Right ventricle myocardium superior (tissue), 1 donor: Measurements from ENCODE around the gene RNH1. TPM values are rescaled to one million over a fixed set of nuclear protein-coding genes. Genes with fewer than 3 reads are reported as not detected.

Experiments
- ATAC-seq: fragments of 200-7000 bp; cut with Tn5 transposase; one replicate; pipeline ENCODE4 v1.9.1; 2020; ENCODE audit warnings: mild to moderate bottlenecking; ENCODE audit not compliant: poor library complexity
- DNase-seq: peaks from one replicate; pipeline ENCODE4 v3.0.0-alpha.2; 2020
- intact Hi-C: fragments of 100-400 bp; cut with DNase I; formaldehyde crosslinking; loops from one replicate; pipeline ENCODE4 v1.11.2; 2022
- total RNA-seq: library from RNA; stranded (reverse); fragmentation: NEBNext Ultra II Directional; extraction: Animal tissue kit (Norgen Biotek cat#: 25700); gene quantifications from one replicate; pipeline ENCODE4 v1.2.1, GENCODE V29; 2021
- donor health status: DM: no; HTN: yes; CAD: no; lungs with severe emphysema.

Gene RNH1
- total RNA-seq, 1 donor from 2014 or later: 171 TPM

DNA sequence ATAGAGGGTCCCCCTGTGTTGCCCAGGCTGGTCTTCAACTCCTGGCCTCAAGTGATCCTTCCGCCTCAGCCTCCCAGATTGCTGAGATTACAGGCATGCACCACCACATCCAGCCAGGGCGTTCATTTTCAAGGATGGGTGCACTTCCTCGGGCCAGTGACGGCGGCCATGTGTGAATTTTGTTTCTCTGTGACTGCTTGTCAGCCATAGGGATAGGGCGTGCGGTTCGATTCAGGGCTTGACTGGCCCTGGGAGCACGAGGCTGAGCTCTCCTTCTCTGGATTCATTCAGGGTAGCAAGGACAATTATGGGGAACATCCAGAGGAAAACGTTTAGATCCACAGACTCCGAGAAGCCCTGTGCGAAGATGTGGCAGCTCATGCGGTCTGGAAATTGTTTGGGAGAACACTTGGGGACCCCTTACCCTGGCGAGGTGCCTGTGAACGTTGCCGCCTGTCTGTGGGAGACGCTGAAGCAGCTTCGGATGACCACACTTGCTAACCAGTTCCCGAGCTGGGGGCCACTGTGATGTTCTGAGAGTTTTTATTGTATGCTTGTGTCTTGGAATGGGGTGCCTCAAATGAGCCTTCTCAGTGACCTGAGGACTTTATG, 54.0 kb downstream of the RNH1 start:
- ATAC-seq: no peak
- intact Hi-C loops: loop anchor here (5.0 kb wide), 1 partner anchor 49 kb away; no protein-coding TSS in a partner anchor

DNA sequence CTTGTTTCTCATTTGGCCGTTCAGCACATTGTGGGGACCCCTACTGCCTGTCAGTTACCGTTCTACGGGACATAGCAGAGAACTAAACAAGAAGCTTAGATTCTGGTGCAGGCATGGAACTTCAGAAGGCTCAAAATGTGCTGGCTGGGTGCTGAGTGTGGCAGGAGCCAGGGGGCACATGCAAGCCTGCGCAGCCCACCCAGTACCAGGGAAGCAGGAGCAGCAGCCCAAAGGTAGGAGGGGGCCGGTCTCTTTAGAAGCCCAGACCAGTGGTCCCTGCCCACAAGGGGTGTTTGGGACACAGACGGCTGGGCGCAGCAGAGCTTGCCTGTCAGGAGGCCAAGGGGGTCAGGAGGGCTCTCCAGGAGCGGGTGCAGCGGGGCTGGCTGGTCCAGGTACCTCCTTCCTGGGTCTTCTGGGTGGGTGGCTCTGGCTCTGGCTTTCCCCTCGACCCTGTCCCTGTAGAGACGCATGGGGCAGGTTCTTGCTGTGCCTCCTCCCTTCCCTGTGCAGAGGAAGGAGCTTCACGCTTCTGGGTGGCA, 54.8 kb downstream of the RNH1 start:
- no peak for ATAC-seq
- DNase-seq: no peak
- intact Hi-C loops: loop anchor here (5.0 kb wide), 1 partner anchor 50 kb away; no protein-coding TSS in a partner anchor

More for the DNA sequence above, 54.0 kb downstream of the RNH1 start:
- no peak for DNase-seq

DNA sequence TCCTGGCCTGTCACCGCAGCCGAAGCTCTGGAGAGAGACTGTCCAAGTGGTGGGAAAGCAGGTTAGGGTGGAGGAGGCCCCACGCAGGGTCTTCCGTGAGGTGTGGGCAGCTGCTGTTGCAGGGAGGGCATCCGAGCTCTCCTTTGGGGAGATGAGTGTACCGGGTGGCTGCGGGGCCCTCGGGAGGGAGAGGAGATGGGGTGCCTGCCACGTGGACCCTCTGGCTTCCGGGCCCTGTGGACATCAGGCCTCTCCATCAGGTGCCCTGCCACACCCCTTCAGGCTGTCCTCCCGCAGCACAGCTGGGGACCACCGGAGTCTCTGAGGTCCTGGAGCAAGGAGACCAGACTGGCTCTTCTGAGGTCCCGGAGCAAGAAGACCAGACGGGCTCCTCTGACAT, 55.3 kb downstream of the RNH1 start:
- ATAC-seq: no peak
- no peak for DNase-seq
- intact Hi-C loops: loop anchor here (5.0 kb wide), 1 partner anchor 51 kb away; no protein-coding TSS in a partner anchor

DNA sequence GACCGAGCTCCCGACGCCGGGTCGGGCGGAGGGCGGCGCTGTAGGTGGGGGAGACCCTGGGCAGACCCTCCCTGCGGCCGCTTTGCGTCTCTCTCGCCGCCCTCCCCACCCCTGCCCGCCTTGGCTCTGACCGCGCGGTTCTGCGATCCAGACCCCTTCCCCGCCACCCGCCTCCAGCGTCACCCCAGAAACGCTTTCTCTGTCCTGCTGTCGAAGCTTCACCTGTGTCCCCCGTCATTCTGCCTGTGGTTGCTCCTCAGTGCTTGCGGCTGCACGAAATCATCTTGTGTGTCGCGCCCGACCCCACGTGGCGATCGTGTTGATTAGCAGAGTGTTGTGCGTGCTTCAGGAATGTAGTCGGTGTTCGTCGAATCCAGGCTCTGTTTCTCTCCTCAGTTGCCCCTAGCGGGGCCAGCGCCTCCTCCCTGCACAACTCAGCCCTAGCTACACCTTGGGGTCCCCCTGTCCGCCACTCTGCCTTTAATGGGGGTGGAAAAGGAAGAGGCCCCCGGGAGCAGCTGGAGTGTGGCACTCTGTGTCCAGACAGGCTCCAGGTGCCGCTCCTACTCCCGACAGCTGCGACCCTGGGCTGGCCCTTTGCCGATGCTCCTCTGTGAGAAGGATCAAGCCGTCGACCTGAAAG, 56.1 kb downstream of the RNH1 start:
- DNase-seq (peak; percentile 74), ATAC-seq (peak; percentile 1)
- intact Hi-C loops: loop anchor here (5.0 kb wide), 1 partner anchor 51 kb away; no protein-coding TSS in a partner anchor

DNA sequence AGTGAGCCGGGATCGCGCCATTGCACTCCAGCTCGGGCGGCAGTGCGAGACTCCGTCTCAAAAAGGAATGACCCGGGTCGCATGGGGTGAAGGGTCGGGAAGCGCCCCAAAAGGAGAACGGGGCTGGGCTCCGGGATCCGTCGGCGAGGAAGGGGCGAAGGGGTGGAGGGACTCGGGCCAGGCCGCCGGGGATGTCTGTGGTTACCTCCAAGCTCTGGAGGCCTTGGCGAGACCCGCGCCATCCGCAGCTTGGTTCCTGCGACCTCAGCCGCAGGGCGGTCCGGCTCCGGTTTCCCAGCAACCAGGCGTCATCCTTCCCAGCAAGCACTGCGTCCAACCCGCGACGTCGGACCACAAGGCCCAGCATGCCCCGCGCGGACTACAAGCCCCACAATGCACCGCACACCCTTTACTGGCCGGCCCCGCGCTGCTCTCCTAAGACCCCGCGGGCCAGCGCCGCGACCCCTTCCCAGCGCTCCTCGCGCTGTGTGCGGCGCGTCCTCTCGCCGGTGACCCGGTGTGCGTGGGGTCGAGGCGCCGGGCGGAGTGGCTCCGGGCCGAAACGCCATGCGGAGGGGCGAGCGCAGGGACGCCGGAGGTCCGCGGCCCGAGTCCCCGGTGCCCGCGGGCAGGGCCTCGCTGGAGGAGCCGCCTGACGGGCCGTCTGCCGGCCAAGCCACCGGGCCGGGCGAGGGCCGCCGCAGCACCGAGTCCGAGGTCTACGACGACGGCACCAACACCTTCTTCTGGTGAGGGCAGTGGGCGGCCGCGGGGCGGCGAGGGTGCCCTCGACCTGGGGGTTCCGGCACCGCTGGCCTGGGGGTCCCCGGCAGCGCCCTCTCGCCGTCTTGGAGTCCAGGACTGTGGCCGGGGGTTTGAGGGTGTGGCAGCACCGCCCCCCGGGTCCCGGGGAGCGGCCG, 56.9 kb downstream of the RNH1 start, which contains the start of gene PTDSS2:
Gene PTDSS2, plus strand, starts transcription at position 391 of the 920 bp plus-strand sequence. Its CDS starts 177 bp downstream, at position 568.
- intact Hi-C loops: loop anchor here (5.0 kb wide), 2 partner anchors 43 to 52 kb away; no protein-coding TSS in a partner anchor
- peak; percentile 98 for DNase-seq
- ATAC-seq: peak; percentile 92

DNA sequence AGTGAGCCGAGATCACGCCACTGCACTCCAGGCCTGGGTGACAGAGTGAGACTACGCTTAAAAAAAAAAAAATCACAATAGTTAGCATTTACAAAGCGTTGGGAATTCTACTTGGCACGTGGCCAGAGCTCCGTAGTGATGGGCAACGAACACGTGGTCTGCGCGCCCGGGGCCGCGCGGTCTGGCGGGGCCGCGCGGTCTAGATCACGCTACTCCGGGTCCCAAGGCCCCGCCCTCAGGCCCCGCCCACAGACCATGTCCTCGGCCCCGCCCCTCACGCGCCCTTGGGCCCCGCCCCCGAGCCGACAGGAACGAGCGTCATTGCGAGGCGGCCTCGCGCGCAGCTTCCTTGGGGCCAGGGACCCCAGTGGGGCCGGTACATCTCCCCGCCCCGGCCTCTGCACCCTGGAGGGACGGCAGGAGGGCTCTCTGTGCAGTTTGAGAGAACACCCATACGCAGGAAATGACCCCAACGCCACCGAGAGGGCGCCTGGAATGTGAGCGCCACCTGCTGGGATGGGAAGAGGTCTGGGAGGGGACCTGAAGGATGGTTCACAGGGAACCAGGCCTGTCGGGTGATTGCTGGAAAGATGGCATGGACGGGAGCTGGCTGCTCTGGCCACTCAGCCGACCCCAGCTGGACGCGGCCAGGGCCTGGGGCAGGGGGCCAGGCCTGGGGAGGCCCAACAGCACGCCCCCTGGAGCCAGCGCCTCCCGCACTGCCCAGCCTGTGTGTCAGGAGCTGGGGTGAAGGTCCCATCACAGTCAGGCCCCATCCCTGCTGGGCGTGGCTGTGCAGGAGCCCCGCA, 58.9 kb downstream of the RNH1 start:
- intact Hi-C loops: loop anchor here (5.0 kb wide), 1 partner anchor 41 kb away; no protein-coding TSS in a partner anchor
- ATAC-seq: peak; percentile 88

DNA sequence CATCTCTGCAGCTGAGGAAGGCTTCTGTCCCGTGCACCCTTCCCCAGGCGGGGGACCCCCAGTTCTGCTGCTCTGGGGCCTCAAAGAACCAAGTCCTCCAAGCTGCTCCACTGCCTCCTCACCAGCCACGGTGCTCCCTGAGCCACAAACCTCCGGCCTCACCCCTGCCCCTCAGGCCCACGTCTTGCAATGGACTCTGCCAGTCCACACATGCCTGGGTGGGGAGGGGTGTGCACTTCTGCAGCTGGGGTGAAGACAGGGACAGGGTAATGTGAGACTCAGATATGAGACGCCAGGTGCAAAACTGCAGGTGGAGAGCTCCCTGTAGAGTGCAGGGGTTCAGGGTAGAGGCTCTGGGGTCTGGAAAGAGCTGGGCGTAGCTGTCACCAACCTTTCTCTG, 60.2 kb downstream of the RNH1 start:
- ATAC-seq (no peak), DNase-seq (peak; percentile 30)
- intact Hi-C loops: loop anchor here (5.0 kb wide), 1 partner anchor 40 kb away; no protein-coding TSS in a partner anchor

More for the DNA sequence above, 58.9 kb downstream of the RNH1 start:
- DNase-seq: peak; percentile 98

DNA sequence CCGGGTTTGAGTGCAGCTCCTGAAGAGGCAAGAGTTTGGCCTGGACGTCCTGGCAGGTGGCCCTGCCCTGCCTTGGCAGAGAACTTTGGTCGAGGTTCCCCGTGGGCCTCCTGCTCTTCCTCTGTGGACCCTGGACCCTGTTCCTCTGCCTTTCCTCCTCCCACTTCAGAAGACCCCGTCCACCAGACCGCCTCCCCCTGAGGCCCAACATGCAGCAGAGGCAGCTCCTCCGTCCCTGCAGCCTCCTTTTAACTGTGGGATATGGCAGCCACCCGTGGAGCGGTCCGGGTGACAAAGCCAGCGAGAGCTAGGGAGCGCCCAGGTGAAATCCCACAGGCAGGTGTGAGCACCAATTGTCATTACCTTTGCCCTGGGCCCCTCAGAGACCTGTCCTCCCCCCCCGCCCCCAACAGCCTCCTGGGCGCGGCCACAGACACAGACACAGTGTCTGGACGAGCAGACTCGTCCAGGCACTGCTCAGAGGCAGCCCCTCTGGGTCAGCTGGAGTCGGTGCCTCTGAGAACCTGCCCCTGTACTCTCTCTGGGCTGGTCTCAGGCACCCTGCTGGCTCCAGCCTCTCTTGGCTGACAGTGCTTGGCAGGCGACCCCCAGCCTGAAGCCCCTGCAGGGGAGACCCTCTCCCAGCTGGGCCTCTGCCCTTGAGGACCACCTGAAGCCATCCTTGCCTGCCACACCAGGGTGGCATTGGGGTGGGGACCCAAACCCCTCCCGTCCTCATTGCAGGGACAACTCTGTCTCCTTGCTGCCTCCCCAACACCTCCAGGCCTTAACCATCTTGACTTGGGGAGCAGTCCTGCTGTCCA, 61.1 kb downstream of the RNH1 start:
- DNase-seq (peak; percentile 34), ATAC-seq (no peak)
- intact Hi-C loops: loop anchor here (5.0 kb wide), 1 partner anchor 39 kb away; no protein-coding TSS in a partner anchor

Other genes with a start within 250 kb of the RNH1 start
- gene NLRP6, start 228.8 kb downstream of the RNH1 start, total RNA-seq: 0.11 TPM
- gene PGGHG, start 218.1 kb downstream of the RNH1 start, total RNA-seq: 6.1 TPM
- gene IFITM5, start 207.7 kb downstream of the RNH1 start, total RNA-seq: not detected
- 194 TPM for gene IFITM2, start 199.4 kb downstream of the RNH1 start, total RNA-seq
- 83.1 TPM for gene IFITM1, start 193.2 kb downstream of the RNH1 start, total RNA-seq
- gene IFITM3, start 186.4 kb downstream of the RNH1 start, total RNA-seq: 287 TPM
- gene B4GALNT4, start 137.7 kb downstream of the RNH1 start, total RNA-seq: 0.94 TPM
- 0.86 TPM for gene PKP3, start 113.0 kb downstream of the RNH1 start, total RNA-seq
- 38.6 TPM for gene SIGIRR, start 92.2 kb downstream of the RNH1 start, total RNA-seq
- gene ANO9, start 65.2 kb downstream of the RNH1 start, total RNA-seq: 0.08 TPM
- gene PTDSS2, start 57.0 kb downstream of the RNH1 start, total RNA-seq: 25.5 TPM
- 60.5 TPM for gene HRAS, start 28.3 kb upstream of the RNH1 start, total RNA-seq
- gene LRRC56, start 30.3 kb upstream of the RNH1 start, total RNA-seq: 0.13 TPM
- 0.22 TPM for gene LMNTD2, start 53.5 kb upstream of the RNH1 start, total RNA-seq
- gene RASSF7, start 53.7 kb upstream of the RNH1 start, total RNA-seq: 4.4 TPM
- gene PHRF1, start 69.2 kb upstream of the RNH1 start, total RNA-seq: 16.5 TPM
- 7.5 TPM for gene IRF7, start 108.7 kb upstream of the RNH1 start, total RNA-seq
- gene CDHR5, start 117.7 kb upstream of the RNH1 start, total RNA-seq: not detected
- gene SCT, start 119.9 kb upstream of the RNH1 start, total RNA-seq: not detected
- not detected for gene DRD4, start 130.0 kb upstream of the RNH1 start, total RNA-seq
- 22.1 TPM for gene DEAF1, start 188.0 kb upstream of the RNH1 start, total RNA-seq
- gene TMEM80, start 188.6 kb upstream of the RNH1 start, total RNA-seq: 9.1 TPM
- 3.2 TPM for gene EPS8L2, start 199.0 kb upstream of the RNH1 start, total RNA-seq
- gene TALDO1, start 240.2 kb upstream of the RNH1 start, total RNA-seq: 90.1 TPM